GM23248 (cell line): ENCODE measurements around the gene HMG20B.

Experiments used
- EZH2 ChIP-seq: fragments of 200-600 bp; sonication (generic); IDR thresholded peaks from 2 replicates; pipeline ENCODE4 v1.6.1; 2018; ENCODE audit warnings: antibody characterized with exemption, mild to moderate bottlenecking; ENCODE audit not compliant: insufficient read depth, poor library complexity, severe bottlenecking
- EZH2phosphoT487 ChIP-seq: fragments of 200-600 bp; sonication (generic); IDR thresholded peaks from 2 replicates; pipeline ENCODE4 v1.6.1; 2018; ENCODE audit warnings: antibody characterized with exemption, moderate library complexity, mild to moderate bottlenecking, low read depth; ENCODE audit not compliant: insufficient read depth

DNA sequence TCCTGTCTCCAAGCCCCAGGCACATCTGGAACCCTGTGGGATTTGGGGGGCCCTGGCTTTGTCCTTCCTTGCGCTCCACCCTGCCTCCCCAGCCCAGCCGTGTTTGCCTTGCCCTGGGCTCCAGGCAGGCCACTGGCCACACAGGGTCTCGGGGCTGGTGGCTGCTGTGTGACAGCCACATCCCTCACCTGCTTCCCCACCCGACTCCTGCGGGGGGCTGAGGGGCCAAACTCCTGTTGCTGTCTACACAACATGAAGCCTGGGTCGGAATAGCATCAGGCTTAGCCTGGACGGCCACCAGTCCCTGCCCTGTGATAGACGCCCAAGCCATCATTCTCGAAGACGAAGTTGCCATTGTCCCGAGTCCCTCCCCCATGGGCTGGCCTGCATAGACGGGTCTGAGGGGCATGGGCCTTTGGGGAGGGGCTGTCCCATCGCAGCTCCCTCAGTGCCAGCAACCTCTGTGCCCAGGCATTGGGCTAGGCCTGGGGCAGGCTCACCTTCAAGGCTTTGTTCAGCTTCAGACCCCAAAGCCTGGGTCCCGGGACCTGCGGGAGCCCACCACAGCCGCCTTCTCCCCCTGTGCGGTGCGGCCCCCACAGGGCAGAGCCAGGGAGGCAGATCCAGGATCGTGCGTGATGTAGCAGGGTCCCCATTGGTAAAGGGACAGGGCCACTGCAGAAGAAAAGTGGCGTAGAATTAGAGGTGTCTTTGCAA, 49.2 kb upstream of the HMG20B start:
- TF ChIP-seq EZH2 (no peak), EZH2phosphoT487 (no peak)
